HEK293 (cell line): ENCODE results near the gene NUDT4.

Source experiments
- GLIS1 ChIP-seq: fragments of 450-650 bp; formaldehyde crosslinking; IDR thresholded peaks from 2 replicates; pipeline ENCODE4 v1.5.1; 2016; ENCODE audit warnings: missing biosample characterization, missing genetic modification characterization
- KLF10 ChIP-seq: fragments of 450-650 bp; IDR thresholded peaks from 2 replicates; pipeline ENCODE4 v1.5.1; 2018; ENCODE audit warnings: missing biosample characterization, mild to moderate bottlenecking, missing genetic modification characterization
- SP2 ChIP-seq: fragments of 450-650 bp; formaldehyde crosslinking; IDR thresholded peaks from 2 replicates; pipeline ENCODE4 v1.5.1; 2016; ENCODE audit warnings: missing biosample characterization, missing genetic modification characterization
- WT1 ChIP-seq: fragments of 450-650 bp; formaldehyde crosslinking; IDR thresholded peaks from 2 replicates; pipeline ENCODE4 v1.5.1; 2016; ENCODE audit warnings: missing biosample characterization, missing genetic modification characterization
- YY1 ChIP-seq: fragments of 450-650 bp; formaldehyde crosslinking; IDR thresholded peaks from 2 replicates; pipeline ENCODE4 v1.5.1; 2018; ENCODE audit warnings: missing biosample characterization, missing genetic modification characterization
- ZBTB17 ChIP-seq: fragments of 450-650 bp; formaldehyde crosslinking; IDR thresholded peaks from 2 replicates; pipeline ENCODE4 v1.5.1; 2016; ENCODE audit warnings: missing biosample characterization, missing genetic modification characterization
- ZBTB20 ChIP-seq: fragments of 450-650 bp; formaldehyde crosslinking; IDR thresholded peaks from 2 replicates; pipeline ENCODE4 v1.5.1; 2016; ENCODE audit warnings: missing biosample characterization, missing genetic modification characterization
- ZBTB8A ChIP-seq: fragments of 450-650 bp; formaldehyde crosslinking; IDR thresholded peaks from 2 replicates; pipeline ENCODE4 v1.5.1; 2016; ENCODE audit warnings: missing biosample characterization, missing genetic modification characterization
- ZFP37 ChIP-seq: fragments of 450-650 bp; formaldehyde crosslinking; IDR thresholded peaks from 2 replicates; pipeline ENCODE4 v1.5.1; 2016; ENCODE audit warnings: missing biosample characterization, missing genetic modification characterization
- ZIC2 ChIP-seq: fragments of 450-650 bp; formaldehyde crosslinking; IDR thresholded peaks from 2 replicates; pipeline ENCODE4 v1.5.1; 2016; ENCODE audit warnings: missing biosample characterization, missing genetic modification characterization
- ZNF146 ChIP-seq: fragments of 450-650 bp; formaldehyde crosslinking; IDR thresholded peaks from 2 replicates; pipeline ENCODE4 v1.5.1; 2016; ENCODE audit warnings: missing biosample characterization, missing genetic modification characterization
- ZNF169 ChIP-seq: fragments of 450-650 bp; formaldehyde crosslinking; IDR thresholded peaks from 2 replicates; pipeline ENCODE4 v1.5.1; 2016; ENCODE audit warnings: missing biosample characterization, missing genetic modification characterization
- ZNF174 ChIP-seq: fragments of 450-650 bp; formaldehyde crosslinking; IDR thresholded peaks from 2 replicates; pipeline ENCODE4 v1.5.0; 2017; ENCODE audit warnings: missing biosample characterization, mild to moderate bottlenecking, missing genetic modification characterization
- ZNF18 ChIP-seq: fragments of 450-650 bp; formaldehyde crosslinking; IDR thresholded peaks from 2 replicates; pipeline ENCODE4 v1.5.1; 2016; ENCODE audit warnings: missing biosample characterization, missing genetic modification characterization
- ZNF184 ChIP-seq: fragments of 450-650 bp; IDR thresholded peaks from 2 replicates; pipeline ENCODE4 v1.5.1; 2018; ENCODE audit warnings: missing biosample characterization, mild to moderate bottlenecking, missing genetic modification characterization
- ZNF2 ChIP-seq: fragments of 450-650 bp; formaldehyde crosslinking; IDR thresholded peaks from 2 replicates; pipeline ENCODE4 v1.5.1; 2016; ENCODE audit warnings: missing biosample characterization, missing genetic modification characterization
- ZNF211 ChIP-seq: fragments of 450-650 bp; formaldehyde crosslinking; IDR thresholded peaks from 2 replicates; pipeline ENCODE4 v1.5.1; 2016; ENCODE audit warnings: low read depth, missing biosample characterization, missing genetic modification characterization
- ZNF341 ChIP-seq: fragments of 450-650 bp; formaldehyde crosslinking; IDR thresholded peaks from 2 replicates; pipeline ENCODE4; 2016; ENCODE audit warnings: low read depth, missing biosample characterization, missing genetic modification characterization
- ZNF37A ChIP-seq: fragments of 450-650 bp; IDR thresholded peaks from 2 replicates; pipeline ENCODE4 v1.5.1; 2018; ENCODE audit warnings: missing biosample characterization, missing genetic modification characterization
- ZNF423 ChIP-seq: fragments of 450-650 bp; formaldehyde crosslinking; IDR thresholded peaks from 2 replicates; pipeline ENCODE4 v1.5.1; 2016; ENCODE audit warnings: missing biosample characterization, missing genetic modification characterization
- ZNF501 ChIP-seq: fragments of 450-650 bp; formaldehyde crosslinking; IDR thresholded peaks from 2 replicates; pipeline ENCODE4 v1.5.1; 2016; ENCODE audit warnings: missing biosample characterization, missing genetic modification characterization
- ZNF510 ChIP-seq: fragments of 450-650 bp; formaldehyde crosslinking; IDR thresholded peaks from 2 replicates; pipeline ENCODE4 v1.5.1; 2018; ENCODE audit warnings: mild to moderate bottlenecking, missing genetic modification characterization, missing biosample characterization; ENCODE audit not compliant: insufficient replicate concordance
- ZNF514 ChIP-seq: fragments of 450-650 bp; formaldehyde crosslinking; IDR thresholded peaks from 2 replicates; pipeline ENCODE4 v1.5.1; 2016; ENCODE audit warnings: missing biosample characterization, missing genetic modification characterization
- ZNF529 ChIP-seq: fragments of 450-650 bp; formaldehyde crosslinking; IDR thresholded peaks from 2 replicates; pipeline ENCODE4 v1.5.1; 2017; ENCODE audit warnings: missing genetic modification characterization, missing biosample characterization; ENCODE audit not compliant: insufficient replicate concordance
- ZNF596 ChIP-seq: fragments of 450-650 bp; IDR thresholded peaks from 2 replicates; pipeline ENCODE4 v1.5.0; 2018; ENCODE audit warnings: missing biosample characterization, mild to moderate bottlenecking, missing genetic modification characterization, moderate library complexity
- ZNF626 ChIP-seq: fragments of 450-650 bp; sonication (Bioruptor Pico); formaldehyde crosslinking; IDR thresholded peaks from 2 replicates; pipeline ENCODE4 v1.5.1; 2018; ENCODE audit warnings: missing biosample characterization, missing genetic modification characterization, inconsistent platforms
- ZNF658 ChIP-seq: fragments of 450-650 bp; formaldehyde crosslinking; IDR thresholded peaks from 2 replicates; pipeline ENCODE4; 2016; ENCODE audit warnings: missing biosample characterization, missing genetic modification characterization
- ZNF785 ChIP-seq: fragments of 450-650 bp; formaldehyde crosslinking; IDR thresholded peaks from 2 replicates; pipeline ENCODE4 v1.5.1; 2016; ENCODE audit warnings: missing biosample characterization, missing genetic modification characterization
- TF ChIP-seq, protein P1 (sequence below): fragments of 450-650 bp; formaldehyde crosslinking; IDR thresholded peaks from 2 replicates; pipeline ENCODE4 v1.5.1; 2016; ENCODE audit warnings: missing biosample characterization, missing genetic modification characterization
- TF ChIP-seq, protein P2 (sequence below): fragments of 450-650 bp; formaldehyde crosslinking; IDR thresholded peaks from 2 replicates; pipeline ENCODE4 v1.5.1; 2017; ENCODE audit warnings: missing biosample characterization, missing genetic modification characterization
- TF ChIP-seq, protein P3 (sequence below): fragments of 450-650 bp; formaldehyde crosslinking; IDR thresholded peaks from 2 replicates; pipeline ENCODE4 v1.5.1; 2017; ENCODE audit warnings: missing biosample characterization, missing genetic modification characterization
- TF ChIP-seq, protein P4 (sequence below): fragments of 450-650 bp; formaldehyde crosslinking; conservative IDR thresholded peaks from 2 replicates; pipeline ENCODE4 v1.5.1; 2016; ENCODE audit warnings: low read depth, missing biosample characterization, missing genetic modification characterization

The NUDT4 gene

DNA sequence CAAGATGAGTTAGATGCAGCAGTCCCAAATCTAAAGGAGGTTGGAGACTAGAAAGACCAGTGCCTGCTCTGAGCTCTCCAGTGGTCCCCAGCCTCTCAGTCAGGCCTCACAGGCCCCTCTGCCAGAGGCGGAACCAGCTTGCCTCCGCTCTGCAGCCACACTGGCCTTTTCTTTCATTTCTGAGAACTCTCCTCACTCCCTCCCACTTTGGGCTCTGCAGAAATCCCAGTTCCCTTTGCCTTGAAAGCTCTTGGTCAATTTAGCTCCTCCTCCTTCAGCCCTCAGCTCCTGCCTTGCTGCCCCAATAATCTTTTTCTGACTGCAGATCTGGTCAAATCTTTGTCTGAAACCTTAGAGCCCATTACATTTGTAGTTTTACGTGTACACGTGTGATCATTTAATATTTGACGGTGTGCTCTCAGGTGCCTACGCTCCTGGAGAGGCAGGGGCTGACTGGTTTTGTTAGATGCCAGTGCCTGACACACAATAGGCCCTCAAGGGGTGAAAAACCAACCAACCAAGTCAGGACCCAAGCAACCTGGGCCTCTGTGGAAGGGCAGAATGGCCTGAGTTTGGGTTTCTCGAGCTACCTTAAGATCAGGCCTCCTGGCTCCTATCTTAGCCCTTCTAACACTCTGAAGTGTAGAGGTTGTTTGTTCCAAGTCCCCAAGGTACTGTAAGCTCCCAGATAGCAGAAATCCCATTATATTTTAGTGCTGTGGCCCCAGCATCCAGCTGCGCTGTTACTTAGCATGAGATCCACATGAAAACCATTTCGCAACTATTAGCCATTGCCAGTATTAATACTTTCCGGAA, 1.1 kb upstream of the NUDT4 start (continued):
- TF ChIP-seq ZNF146 (no peak), ZNF510 (tag by site-specific recombination) (no peak), ZNF184 (tag by site-specific recombination) (no peak), ZNF785 (tag by site-specific recombination) (no peak), ZNF529 (tag by site-specific recombination) (no peak), WT1 (tag by site-specific recombination) (no peak), ZNF514 (tag by site-specific recombination) (no peak), YY1 (0 out of 2 replicates have a peak, but pooled peaks have one; percentile 9), ZFP37 (tag by site-specific recombination) (no peak), ZNF423 (tag by site-specific recombination) (0 out of 2 replicates have a peak, but pooled peaks have one; percentile 34), ZNF37A (tag by site-specific recombination) (no peak), ZNF596 (tag by site-specific recombination) (no peak), SP2 (tag by site-specific recombination) (peak; percentile 65), ZNF658 (no peak), ZBTB17 (peak; percentile 77), ZNF2 (tag by site-specific recombination) (no peak), ZNF211 (tag by site-specific recombination) (no peak), GLIS1 (no peak), ZIC2 (tag by site-specific recombination) (0 out of 2 replicates have a peak, but pooled peaks have one; percentile 41), ZNF18 (tag by site-specific recombination) (no peak), ZNF626 (tag by site-specific recombination) (no peak), ZBTB20 (tag by site-specific recombination) (peak; percentile 32), ZNF174 (tag by site-specific recombination) (no peak), ZNF501 (tag by site-specific recombination) (no peak), KLF10 (no peak), ZNF341 (tag by site-specific recombination) (peak; percentile 65), ZBTB8A (tag by site-specific recombination) (0 out of 2 replicates have a peak, but pooled peaks have one; percentile 15), ZNF169 (no peak)
- TF ChIP-seq, protein P1, sequence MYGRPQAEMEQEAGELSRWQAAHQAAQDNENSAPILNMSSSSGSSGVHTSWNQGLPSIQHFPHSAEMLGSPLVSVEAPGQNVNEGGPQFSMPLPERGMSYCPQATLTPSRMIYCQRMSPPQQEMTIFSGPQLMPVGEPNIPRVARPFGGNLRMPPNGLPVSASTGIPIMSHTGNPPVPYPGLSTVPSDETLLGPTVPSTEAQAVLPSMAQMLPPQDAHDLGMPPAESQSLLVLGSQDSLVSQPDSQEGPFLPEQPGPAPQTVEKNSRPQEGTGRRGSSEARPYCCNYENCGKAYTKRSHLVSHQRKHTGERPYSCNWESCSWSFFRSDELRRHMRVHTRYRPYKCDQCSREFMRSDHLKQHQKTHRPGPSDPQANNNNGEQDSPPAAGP (tag by site-specific recombination) = no peak
- TF ChIP-seq, protein P2, sequence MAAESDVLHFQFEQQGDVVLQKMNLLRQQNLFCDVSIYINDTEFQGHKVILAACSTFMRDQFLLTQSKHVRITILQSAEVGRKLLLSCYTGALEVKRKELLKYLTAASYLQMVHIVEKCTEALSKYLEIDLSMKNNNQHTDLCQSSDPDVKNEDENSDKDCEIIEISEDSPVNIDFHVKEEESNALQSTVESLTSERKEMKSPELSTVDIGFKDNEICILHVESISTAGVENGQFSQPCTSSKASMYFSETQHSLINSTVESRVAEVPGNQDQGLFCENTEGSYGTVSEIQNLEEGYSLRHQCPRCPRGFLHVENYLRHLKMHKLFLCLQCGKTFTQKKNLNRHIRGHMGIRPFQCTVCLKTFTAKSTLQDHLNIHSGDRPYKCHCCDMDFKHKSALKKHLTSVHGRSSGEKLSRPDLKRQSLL (tag by site-specific recombination) = no peak
- TF ChIP-seq, protein P3, sequence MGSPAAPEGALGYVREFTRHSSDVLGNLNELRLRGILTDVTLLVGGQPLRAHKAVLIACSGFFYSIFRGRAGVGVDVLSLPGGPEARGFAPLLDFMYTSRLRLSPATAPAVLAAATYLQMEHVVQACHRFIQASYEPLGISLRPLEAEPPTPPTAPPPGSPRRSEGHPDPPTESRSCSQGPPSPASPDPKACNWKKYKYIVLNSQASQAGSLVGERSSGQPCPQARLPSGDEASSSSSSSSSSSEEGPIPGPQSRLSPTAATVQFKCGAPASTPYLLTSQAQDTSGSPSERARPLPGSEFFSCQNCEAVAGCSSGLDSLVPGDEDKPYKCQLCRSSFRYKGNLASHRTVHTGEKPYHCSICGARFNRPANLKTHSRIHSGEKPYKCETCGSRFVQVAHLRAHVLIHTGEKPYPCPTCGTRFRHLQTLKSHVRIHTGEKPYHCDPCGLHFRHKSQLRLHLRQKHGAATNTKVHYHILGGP = no peak
- TF ChIP-seq, protein P4, sequence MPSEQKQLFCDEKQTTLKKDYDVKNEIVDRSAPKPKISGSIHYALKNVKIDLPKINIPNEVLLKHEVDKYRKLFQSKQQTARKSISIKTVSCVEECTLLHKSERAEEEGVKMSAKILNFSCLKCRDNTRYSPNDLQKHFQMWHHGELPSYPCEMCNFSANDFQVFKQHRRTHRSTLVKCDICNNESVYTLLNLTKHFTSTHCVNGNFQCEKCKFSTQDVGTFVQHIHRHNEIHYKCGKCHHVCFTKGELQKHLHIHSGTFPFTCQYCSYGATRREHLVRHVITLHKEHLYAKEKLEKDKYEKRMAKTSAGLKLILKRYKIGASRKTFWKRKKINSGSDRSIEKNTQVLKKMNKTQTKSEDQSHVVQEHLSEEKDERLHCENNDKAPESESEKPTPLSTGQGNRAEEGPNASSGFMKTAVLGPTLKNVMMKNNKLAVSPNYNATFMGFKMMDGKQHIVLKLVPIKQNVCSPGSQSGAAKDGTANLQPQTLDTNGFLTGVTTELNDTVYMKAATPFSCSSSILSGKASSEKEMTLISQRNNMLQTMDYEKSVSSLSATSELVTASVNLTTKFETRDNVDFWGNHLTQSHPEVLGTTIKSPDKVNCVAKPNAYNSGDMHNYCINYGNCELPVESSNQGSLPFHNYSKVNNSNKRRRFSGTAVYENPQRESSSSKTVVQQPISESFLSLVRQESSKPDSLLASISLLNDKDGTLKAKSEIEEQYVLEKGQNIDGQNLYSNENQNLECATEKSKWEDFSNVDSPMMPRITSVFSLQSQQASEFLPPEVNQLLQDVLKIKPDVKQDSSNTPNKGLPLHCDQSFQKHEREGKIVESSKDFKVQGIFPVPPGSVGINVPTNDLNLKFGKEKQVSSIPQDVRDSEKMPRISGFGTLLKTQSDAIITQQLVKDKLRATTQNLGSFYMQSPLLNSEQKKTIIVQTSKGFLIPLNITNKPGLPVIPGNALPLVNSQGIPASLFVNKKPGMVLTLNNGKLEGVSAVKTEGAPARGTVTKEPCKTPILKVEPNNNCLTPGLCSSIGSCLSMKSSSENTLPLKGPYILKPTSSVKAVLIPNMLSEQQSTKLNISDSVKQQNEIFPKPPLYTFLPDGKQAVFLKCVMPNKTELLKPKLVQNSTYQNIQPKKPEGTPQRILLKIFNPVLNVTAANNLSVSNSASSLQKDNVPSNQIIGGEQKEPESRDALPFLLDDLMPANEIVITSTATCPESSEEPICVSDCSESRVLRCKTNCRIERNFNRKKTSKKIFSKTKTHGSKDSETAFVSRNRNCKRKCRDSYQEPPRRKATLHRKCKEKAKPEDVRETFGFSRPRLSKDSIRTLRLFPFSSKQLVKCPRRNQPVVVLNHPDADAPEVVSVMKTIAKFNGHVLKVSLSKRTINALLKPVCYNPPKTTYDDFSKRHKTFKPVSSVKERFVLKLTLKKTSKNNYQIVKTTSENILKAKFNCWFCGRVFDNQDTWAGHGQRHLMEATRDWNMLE = no peak
